GM12864 (cell line): Measurements from ENCODE around the gene SLC4A3.

Experiments used
- DNase-seq: peaks from one replicate; pipeline ENCODE4 v3.0.0-alpha.2; 2011; ENCODE audit warnings: low read depth
- H3K4me3 ChIP-seq: 2 replicates; pipeline ENCODE4 v1.5.1; 2011; ENCODE audit warnings: mild to moderate bottlenecking, low read depth, low read length, control low read depth
- TF ChIP-seq, protein P1 (sequence below): IDR thresholded peaks from 2 replicates; pipeline ENCODE4 v1.5.1; 2011; ENCODE audit warnings: low read depth, mild to moderate bottlenecking, moderate library complexity, low read length, control low read depth, inconsistent platforms; ENCODE audit errors: missing control alignments

SLC4A3 gene, protein sequence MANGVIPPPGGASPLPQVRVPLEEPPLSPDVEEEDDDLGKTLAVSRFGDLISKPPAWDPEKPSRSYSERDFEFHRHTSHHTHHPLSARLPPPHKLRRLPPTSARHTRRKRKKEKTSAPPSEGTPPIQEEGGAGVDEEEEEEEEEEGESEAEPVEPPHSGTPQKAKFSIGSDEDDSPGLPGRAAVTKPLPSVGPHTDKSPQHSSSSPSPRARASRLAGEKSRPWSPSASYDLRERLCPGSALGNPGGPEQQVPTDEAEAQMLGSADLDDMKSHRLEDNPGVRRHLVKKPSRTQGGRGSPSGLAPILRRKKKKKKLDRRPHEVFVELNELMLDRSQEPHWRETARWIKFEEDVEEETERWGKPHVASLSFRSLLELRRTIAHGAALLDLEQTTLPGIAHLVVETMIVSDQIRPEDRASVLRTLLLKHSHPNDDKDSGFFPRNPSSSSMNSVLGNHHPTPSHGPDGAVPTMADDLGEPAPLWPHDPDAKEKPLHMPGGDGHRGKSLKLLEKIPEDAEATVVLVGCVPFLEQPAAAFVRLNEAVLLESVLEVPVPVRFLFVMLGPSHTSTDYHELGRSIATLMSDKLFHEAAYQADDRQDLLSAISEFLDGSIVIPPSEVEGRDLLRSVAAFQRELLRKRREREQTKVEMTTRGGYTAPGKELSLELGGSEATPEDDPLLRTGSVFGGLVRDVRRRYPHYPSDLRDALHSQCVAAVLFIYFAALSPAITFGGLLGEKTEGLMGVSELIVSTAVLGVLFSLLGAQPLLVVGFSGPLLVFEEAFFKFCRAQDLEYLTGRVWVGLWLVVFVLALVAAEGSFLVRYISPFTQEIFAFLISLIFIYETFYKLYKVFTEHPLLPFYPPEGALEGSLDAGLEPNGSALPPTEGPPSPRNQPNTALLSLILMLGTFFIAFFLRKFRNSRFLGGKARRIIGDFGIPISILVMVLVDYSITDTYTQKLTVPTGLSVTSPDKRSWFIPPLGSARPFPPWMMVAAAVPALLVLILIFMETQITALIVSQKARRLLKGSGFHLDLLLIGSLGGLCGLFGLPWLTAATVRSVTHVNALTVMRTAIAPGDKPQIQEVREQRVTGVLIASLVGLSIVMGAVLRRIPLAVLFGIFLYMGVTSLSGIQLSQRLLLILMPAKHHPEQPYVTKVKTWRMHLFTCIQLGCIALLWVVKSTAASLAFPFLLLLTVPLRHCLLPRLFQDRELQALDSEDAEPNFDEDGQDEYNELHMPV

DNA sequence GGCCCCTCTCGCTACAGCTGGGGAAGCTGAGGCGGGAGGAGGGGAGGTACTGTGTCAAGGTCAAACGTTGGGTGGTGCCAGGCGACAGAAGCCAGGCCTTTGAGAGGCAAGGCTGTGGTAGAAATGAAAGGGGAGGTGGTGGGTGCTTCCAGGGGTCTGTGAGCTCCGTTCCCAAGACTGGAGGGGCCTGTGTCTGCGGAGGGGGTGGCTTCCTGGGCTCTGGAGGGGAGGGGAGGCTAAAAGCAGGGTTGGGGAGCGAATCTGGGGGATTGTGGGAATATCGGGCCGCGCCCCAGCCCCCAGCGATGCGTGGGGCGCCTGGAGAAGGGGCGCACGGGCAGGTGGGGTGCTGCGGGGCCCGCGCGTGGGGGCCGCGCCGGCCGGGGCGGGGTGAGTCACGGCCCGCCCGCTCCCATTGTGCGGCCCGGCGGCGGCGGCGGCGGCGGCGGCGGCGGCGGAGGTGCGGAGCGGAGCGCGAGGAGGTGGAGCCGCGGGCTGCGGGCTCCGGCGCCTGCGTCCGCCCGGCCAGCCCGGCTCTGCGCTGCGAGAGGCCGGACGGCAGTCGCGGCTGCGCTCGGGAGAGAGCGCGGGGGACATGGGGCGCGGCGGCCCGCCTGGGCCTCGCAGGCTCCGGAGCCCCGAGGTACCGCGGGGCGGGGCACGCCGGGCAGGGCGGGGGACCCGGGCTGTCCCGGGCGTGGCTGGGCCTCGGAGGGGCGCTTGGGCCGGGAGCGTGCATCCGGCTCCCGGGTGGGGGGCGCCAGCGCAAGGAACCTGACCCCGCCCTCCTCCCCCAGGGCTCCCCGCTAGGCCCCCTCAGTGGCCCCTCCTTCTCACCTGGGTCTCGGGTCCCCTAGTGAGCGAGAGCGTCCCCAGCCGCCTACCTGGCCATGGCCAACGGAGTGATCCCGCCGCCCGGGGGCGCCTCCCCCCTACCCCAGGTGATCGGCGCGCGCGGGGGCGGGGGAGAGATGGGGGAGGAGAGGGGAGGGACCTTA is at the start of gene SLC4A3:
Gene SLC4A3, plus strand, starts transcription at position 528 of the 998 bp plus-strand sequence. Its CDS starts 363 bp downstream, at position 891.
- TF ChIP-seq, protein P1, sequence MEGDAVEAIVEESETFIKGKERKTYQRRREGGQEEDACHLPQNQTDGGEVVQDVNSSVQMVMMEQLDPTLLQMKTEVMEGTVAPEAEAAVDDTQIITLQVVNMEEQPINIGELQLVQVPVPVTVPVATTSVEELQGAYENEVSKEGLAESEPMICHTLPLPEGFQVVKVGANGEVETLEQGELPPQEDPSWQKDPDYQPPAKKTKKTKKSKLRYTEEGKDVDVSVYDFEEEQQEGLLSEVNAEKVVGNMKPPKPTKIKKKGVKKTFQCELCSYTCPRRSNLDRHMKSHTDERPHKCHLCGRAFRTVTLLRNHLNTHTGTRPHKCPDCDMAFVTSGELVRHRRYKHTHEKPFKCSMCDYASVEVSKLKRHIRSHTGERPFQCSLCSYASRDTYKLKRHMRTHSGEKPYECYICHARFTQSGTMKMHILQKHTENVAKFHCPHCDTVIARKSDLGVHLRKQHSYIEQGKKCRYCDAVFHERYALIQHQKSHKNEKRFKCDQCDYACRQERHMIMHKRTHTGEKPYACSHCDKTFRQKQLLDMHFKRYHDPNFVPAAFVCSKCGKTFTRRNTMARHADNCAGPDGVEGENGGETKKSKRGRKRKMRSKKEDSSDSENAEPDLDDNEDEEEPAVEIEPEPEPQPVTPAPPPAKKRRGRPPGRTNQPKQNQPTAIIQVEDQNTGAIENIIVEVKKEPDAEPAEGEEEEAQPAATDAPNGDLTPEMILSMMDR, result no peak
- no peak within 1 kb of the TSS for H3K4me3 ChIP-seq
- no peak for DNase-seq

DNA sequence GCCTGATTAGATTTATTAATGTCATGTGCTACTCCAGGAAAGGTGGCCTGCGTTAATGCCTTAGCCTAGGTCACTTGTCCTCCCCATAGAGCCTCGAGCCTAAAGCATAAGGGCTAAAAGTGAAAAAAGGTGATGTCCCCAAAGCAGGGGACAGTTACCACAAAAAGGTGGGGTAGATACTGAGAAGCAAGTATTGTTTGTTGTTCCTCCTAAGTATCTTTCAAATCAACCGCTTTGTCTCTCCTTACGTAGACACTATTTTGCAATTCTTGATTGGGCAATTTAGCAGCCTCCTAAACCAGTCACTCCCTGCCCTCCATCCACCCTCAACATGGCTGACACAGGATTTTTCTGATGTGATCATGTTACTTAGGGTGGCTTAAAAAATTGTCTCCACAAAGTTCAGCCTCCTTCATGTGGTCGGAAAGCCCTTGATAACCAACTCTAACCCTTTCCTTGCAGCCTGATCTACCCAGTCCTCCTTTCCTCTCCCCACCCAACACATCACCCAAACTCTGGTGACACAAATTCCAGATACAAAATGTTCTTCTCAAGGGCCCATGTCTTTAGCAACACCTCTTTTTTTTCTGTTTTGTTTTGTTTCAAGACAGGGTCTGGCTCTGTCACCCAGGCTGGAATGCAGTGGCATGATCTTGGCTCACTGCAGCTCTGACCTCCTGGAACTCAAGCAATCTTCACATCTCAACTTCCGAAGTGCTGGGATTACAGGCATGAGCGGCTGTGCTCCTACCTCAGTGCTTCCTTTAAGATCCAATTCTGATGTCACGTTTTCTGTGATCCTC is 48.4 kb upstream of the SLC4A3 start:
- TF ChIP-seq, protein P1, result no peak
- no peak for DNase-seq
- no peak overlapping the region for H3K4me3 ChIP-seq

DNA sequence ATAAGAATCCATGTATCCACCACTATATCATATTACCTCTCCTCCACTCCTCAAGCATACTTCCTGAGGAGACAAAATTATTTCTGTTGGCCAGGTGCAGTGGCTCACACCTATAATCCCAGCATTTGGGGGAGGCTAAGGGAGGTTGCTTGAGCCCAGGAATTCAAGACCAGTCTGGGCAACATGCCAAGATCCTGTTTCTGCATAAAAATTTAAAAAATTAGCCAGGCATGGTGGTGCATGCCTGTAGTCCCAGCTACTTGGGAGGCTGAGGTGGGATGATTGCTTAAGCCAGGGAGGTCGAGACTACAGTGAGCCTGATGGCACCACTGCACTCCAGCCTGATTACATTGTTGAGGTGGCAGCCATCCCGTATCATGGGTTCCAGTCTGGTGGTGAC is 46.1 kb upstream of the SLC4A3 start:
- TF ChIP-seq, protein P1, result no peak
- no peak for DNase-seq
- H3K4me3 ChIP-seq, result no peak overlapping the region

DNA sequence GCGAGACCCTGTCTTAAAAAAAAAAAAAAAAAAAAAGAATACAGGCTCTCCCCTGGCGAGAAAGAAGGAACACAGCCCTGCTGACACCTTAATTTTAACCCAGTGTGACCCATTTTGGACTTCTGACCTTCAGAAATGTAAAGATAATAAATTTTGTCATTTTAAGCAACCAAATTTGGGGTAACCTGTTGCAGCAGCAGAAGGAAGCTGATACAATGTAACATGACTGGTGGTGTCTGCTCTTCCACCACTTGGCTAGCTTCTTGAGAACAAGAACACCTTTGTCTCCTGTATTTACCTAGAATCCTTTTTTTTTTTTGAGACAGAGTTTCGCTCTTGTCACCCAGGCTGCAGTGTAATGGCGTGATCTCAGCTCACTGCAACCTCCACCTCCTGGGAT is 36.3 kb upstream of the SLC4A3 start:
- no peak for DNase-seq
- TF ChIP-seq, protein P1, result no peak
- H3K4me3 ChIP-seq, result no peak overlapping the region

DNA sequence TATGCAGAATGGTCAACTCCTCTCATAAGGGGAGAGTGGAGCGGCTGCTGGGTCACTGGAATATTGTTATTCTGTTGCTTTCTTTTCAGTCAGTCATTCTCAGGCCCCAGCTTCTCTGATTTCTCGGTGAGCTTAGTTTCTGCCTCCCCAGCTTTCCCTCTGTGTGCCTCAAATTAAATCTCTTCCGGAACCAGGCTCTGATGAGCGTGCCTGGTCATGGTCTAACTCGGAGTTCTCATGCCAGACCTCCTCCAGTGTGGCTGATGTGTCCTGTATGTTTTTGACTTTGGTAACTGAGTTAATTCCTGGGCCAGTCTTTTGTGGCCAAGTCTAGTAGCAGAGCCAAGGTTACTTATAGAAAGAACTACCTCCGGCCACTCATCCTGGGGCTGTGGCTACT is 34.7 kb upstream of the SLC4A3 start:
- no peak overlapping the region for H3K4me3 ChIP-seq
- no peak for DNase-seq
- TF ChIP-seq, protein P1, result no peak
